IMR-90 (cell line): ENCODE data around the gene CDKAL1. TPM values are rescaled to one million over a fixed set of nuclear protein-coding genes. Genes with fewer than 3 reads are reported as not detected.

Experiments
- ATAC-seq: fragments of 200-7000 bp; cut with Tn5 transposase; 2 replicates; pipeline ENCODE4 v1.9.1; 2020; ENCODE audit warnings: low read depth, mild to moderate bottlenecking, moderate library complexity
- BruUV-seq: library from RNA; stranded (reverse); fragments of 400-500 nt; replicated peaks from 2 replicates; lab custom pipeline; 2021; lab: Mats Ljungman, UMichigan
- CTCF ChIA-PET: fragments of 300-600 bp; formaldehyde crosslinking; extraction: SDS; loops from one replicate; lab custom pipeline; 2021; ENCODE audit warnings: antibody characterized with exemption; lab: Yijun Ruan, JAX
- POLR2A ChIA-PET: fragments of 300-600 bp; sonication (Branson Sonifier 250); formaldehyde crosslinking; loops from one replicate; lab custom pipeline; 2022; ENCODE audit warnings: antibody characterized with exemption; ENCODE audit not compliant: unreplicated experiment; lab: Charles Lee
- DNase-seq: peaks from one replicate; pipeline ENCODE4 v3.0.0; 2013
- H2AFZ ChIP-seq: replicated peaks from 2 replicates; pipeline ENCODE3; 2013; ENCODE audit warnings: low read length, mild to moderate bottlenecking; ENCODE audit not compliant: poor library complexity
- H2AK5ac ChIP-seq: 2 replicates; pipeline ENCODE4 v1.6.1; 2013; ENCODE audit warnings: low read depth, low read length, inconsistent platforms
- H2AK9ac ChIP-seq: replicated peaks from 2 replicates; pipeline ENCODE3; 2013; ENCODE audit warnings: mild to moderate bottlenecking, low read depth, low read length, moderate library complexity; ENCODE audit not compliant: poor library complexity
- H2BK120ac ChIP-seq: 2 replicates; pipeline ENCODE4 v1.6.1; 2013; ENCODE audit warnings: low read depth, low read length, inconsistent platforms
- H2BK15ac ChIP-seq: 3 replicates; pipeline ENCODE4 v1.6.1; 2013; ENCODE audit warnings: low read depth, low read length, inconsistent platforms
- H2BK20ac ChIP-seq: 2 replicates; pipeline ENCODE4 v1.6.1; 2013; ENCODE audit warnings: low read depth, mild to moderate bottlenecking, inconsistent platforms, low read length, moderate library complexity
- H2BK5ac ChIP-seq: 2 replicates; pipeline ENCODE4 v1.6.1; 2013; ENCODE audit warnings: mild to moderate bottlenecking, low read depth, low read length, inconsistent platforms; ENCODE audit not compliant: poor library complexity, severe bottlenecking
- H3K14ac ChIP-seq: replicated peaks from 2 replicates; pipeline ENCODE4 v1.6.1; 2013; ENCODE audit warnings: low read depth, low read length, inconsistent platforms
- H3K18ac ChIP-seq: 2 replicates; pipeline ENCODE4 v1.6.1; 2013; ENCODE audit warnings: low read depth, low read length, control low read depth
- H3K23ac ChIP-seq: 2 replicates; pipeline ENCODE4 v1.6.1; 2013; ENCODE audit warnings: low read depth, low read length, inconsistent platforms
- H3K27ac ChIP-seq: 2 replicates; pipeline ENCODE4 v1.5.1; 2013; ENCODE audit warnings: mild to moderate bottlenecking, control low read depth, low read length; ENCODE audit not compliant: insufficient read depth
- H3K27me3 ChIP-seq: 2 replicates; pipeline ENCODE4 v1.6.1; 2013; ENCODE audit warnings: low read length; ENCODE audit not compliant: control insufficient read depth, insufficient read depth
- H3K36me3 ChIP-seq: 2 replicates; pipeline ENCODE4 v1.6.1; 2013; ENCODE audit warnings: low read length, mixed read lengths; ENCODE audit not compliant: control insufficient read depth, insufficient read depth
- H3K4ac ChIP-seq: 2 replicates; pipeline ENCODE4 v1.6.1; 2013; ENCODE audit warnings: low read depth, low read length, inconsistent platforms
- H3K4me1 ChIP-seq: 2 replicates; pipeline ENCODE4 v1.6.1; 2013; ENCODE audit warnings: low read length, mixed read lengths; ENCODE audit not compliant: control insufficient read depth, insufficient read depth
- H3K4me2 ChIP-seq: 2 replicates; pipeline ENCODE4 v1.6.1; 2013; ENCODE audit warnings: low read depth, mild to moderate bottlenecking, control low read depth, low read length, moderate library complexity
- H3K4me3 ChIP-seq: 2 replicates; pipeline ENCODE4 v1.5.1; 2013; ENCODE audit warnings: low read depth, mild to moderate bottlenecking, control low read depth, low read length, moderate library complexity; ENCODE audit not compliant: insufficient read depth
- H3K56ac ChIP-seq: 2 replicates; pipeline ENCODE4 v1.6.1; 2013; ENCODE audit warnings: low read length, inconsistent platforms; ENCODE audit not compliant: insufficient read depth; ENCODE audit errors: extremely low read depth
- H3K79me1 ChIP-seq, 2 experiments: 2 replicates each; pipeline ENCODE4 v1.6.1; 2013; ENCODE audit warnings: low read length in 2 of 2, inconsistent platforms in 1 of 2, low read depth in 1 of 2
- H3K9ac ChIP-seq: 2 replicates; pipeline ENCODE4 v1.6.1; 2013; ENCODE audit warnings: low read depth, low read length, control low read depth
- H3K9me1 ChIP-seq: 2 replicates; pipeline ENCODE4 v1.6.1; 2013; ENCODE audit warnings: low read length, inconsistent platforms; ENCODE audit not compliant: insufficient read depth
- H3K9me3 ChIP-seq: 2 replicates; pipeline ENCODE4 v1.6.1; 2013; ENCODE audit warnings: low read length; ENCODE audit not compliant: control insufficient read depth, insufficient read depth
- H4K20me1 ChIP-seq: 2 replicates; pipeline ENCODE4 v1.6.1; 2013; ENCODE audit warnings: low read length, inconsistent platforms; ENCODE audit not compliant: insufficient read depth
- H4K5ac ChIP-seq: 2 replicates; pipeline ENCODE4 v1.6.1; 2013; ENCODE audit warnings: mild to moderate bottlenecking, low read depth, low read length, control low read depth
- H4K8ac ChIP-seq, 2 experiments: 2 replicates each; pipeline ENCODE4 v1.6.1; 2013; ENCODE audit warnings: low read depth in 2 of 2, low read length in 2 of 2, control low read depth in 1 of 2, inconsistent platforms in 1 of 2
- H4K91ac ChIP-seq: 2 replicates; pipeline ENCODE4 v1.6.1; 2013; ENCODE audit warnings: low read depth, low read length, inconsistent platforms; ENCODE audit not compliant: insufficient read depth
- BHLHE40 ChIP-seq: fragments of 150-350 bp; IDR thresholded peaks from 2 replicates; pipeline ENCODE4 v1.6.1; 2016; ENCODE audit warnings: mild to moderate bottlenecking, low read depth, low read length
- CHD1 ChIP-seq: IDR thresholded peaks from 2 replicates; pipeline ENCODE4 v1.6.1; 2012; ENCODE audit warnings: low read depth, low read length, improper control_type of control experiment
- FOS ChIP-seq: fragments of 150-350 bp; IDR thresholded peaks from 2 replicates; pipeline ENCODE4 v1.6.1; 2016; ENCODE audit warnings: low read depth, low read length
- MAFK ChIP-seq: IDR thresholded peaks from 2 replicates; pipeline ENCODE4 v1.6.1; 2012; ENCODE audit warnings: low read depth, low read length, improper control_type of control experiment
- RAD21 ChIP-seq: IDR thresholded peaks from 2 replicates; pipeline ENCODE4 v1.6.1; 2012; ENCODE audit warnings: low read length, improper control_type of control experiment
- RCOR1 ChIP-seq: IDR thresholded peaks from 2 replicates; pipeline ENCODE4 v1.6.1; 2012; ENCODE audit warnings: mild to moderate bottlenecking, low read length, improper control_type of control experiment; ENCODE audit not compliant: insufficient replicate concordance
- USF2 ChIP-seq: fragments of 150-350 bp; IDR thresholded peaks from 2 replicates; pipeline ENCODE4 v1.6.1; 2017; ENCODE audit warnings: mild to moderate bottlenecking, antibody characterized with exemption, low read length, low read depth
- WGBS, 2 experiments: methylation state at CpG; one replicate each; pipeline versions ENCODE4 v1.1.5 to v1.1.7; 2013; ENCODE audit warnings: missing lambda C conversion rate in 2 of 2; ENCODE audit not compliant: insufficient read length in 1 of 2; ENCODE audit errors: extremely low coverage in 2 of 2; 5-methylcytosine and 5-hydroxymethylcytosine counted together
- dilution Hi-C: fragments of 300-500 bp; cut with HindIII; formaldehyde crosslinking; loops from one replicate; pipeline ENCODE4 v1.14.3; 2018; ENCODE audit warnings: low sequenced_read_pairs; ENCODE audit not compliant: unreplicated experiment
- in situ Hi-C: fragments of 300-500 bp; cut with MboI; formaldehyde crosslinking; loops from 3 replicates; pipeline ENCODE4 v1.14.3; 2019; ENCODE audit warnings: low sequenced_read_pairs, inconsistent platforms, mixed read lengths
- intact Hi-C: fragments of 100-400 bp; cut with micrococcal nuclease; formaldehyde crosslinking; loops from 2 replicates; pipeline ENCODE4 v1.10.0; 2022
- polyA plus RNA-seq, 3 experiments: library from polyadenylated mRNA; depleted of rRNA; stranded (reverse); fragments of >200 nt; gene quantifications; 2 replicates each; pipeline ENCODE4 v1.2.3, GENCODE V29; 2012; ENCODE audit warnings: low replicate concordance in 1 of 3
- total RNA-seq: library from RNA; depleted of rRNA; stranded (reverse); fragments of >200 nt; gene quantifications from 2 replicates; pipeline ENCODE4 v1.2.3, GENCODE V29; 2012
- TF ChIP-seq, protein P1 (sequence below): conservative IDR thresholded peaks from 2 replicates; pipeline ENCODE4 v1.5.1; 2012; ENCODE audit warnings: mild to moderate bottlenecking, low read depth, low read length, improper control_type of control experiment

The CDKAL1 gene
- total and polyA plus RNA-seq, 2 of the 4 experiments (the other 2 are of a cell fraction): 3.7 to 13.1 TPM

GRCh38 chr6:20540683-20541082, 6.4 kb downstream of the CDKAL1 start:
- Histone ChIP-seq H2BK20ac (no peak overlapping the region), H2BK120ac (no peak overlapping the region), H2BK5ac (no peak overlapping the region), H4K5ac (no peak overlapping the region), H3K36me3 (peaks cover 3% of the 10 kb centered on the region; the same call in 1 of the 2 replicates), H3K4me3 (no peak overlapping the region), H3K23ac (no peak overlapping the region), H3K9me3 (no peaks in the 10 kb centered on the region), H3K56ac (no peak overlapping the region), H2AFZ (no peak overlapping the region), H3K18ac (no peak overlapping the region), H3K4ac (no peak overlapping the region), H3K9ac (no peak overlapping the region), H3K14ac (no peak overlapping the region), H3K4me1 (no peaks in the 10 kb centered on the region), H3K27ac (no peak overlapping the region), H2BK15ac (no peak overlapping the region), H4K91ac (no peak overlapping the region), H3K27me3 (no peaks in the 10 kb centered on the region), H4K20me1 (no peaks in the 10 kb centered on the region), H3K79me1 (peaks cover 23 to 24% of the 10 kb centered on the region in 2 experiments), H2AK5ac (no peak overlapping the region), H4K8ac (no peak overlapping the region), H3K9me1 (no peaks in the 10 kb centered on the region), H3K4me2 (no peak overlapping the region), H2AK9ac (no peak overlapping the region)
- no peak for TF ChIP-seq RCOR1
- TF ChIP-seq RAD21: no peak
- TF ChIP-seq FOS: no peak
- no peak for TF ChIP-seq CHD1
- TF ChIP-seq USF2: no peak
- TF ChIP-seq, protein P1, sequence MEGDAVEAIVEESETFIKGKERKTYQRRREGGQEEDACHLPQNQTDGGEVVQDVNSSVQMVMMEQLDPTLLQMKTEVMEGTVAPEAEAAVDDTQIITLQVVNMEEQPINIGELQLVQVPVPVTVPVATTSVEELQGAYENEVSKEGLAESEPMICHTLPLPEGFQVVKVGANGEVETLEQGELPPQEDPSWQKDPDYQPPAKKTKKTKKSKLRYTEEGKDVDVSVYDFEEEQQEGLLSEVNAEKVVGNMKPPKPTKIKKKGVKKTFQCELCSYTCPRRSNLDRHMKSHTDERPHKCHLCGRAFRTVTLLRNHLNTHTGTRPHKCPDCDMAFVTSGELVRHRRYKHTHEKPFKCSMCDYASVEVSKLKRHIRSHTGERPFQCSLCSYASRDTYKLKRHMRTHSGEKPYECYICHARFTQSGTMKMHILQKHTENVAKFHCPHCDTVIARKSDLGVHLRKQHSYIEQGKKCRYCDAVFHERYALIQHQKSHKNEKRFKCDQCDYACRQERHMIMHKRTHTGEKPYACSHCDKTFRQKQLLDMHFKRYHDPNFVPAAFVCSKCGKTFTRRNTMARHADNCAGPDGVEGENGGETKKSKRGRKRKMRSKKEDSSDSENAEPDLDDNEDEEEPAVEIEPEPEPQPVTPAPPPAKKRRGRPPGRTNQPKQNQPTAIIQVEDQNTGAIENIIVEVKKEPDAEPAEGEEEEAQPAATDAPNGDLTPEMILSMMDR: no peak
- no peak for TF ChIP-seq MAFK
- TF ChIP-seq BHLHE40: no peak
- intact Hi-C loops: no loop called here
- in situ Hi-C loops: no loop called here
- CTCF ChIA-PET: interaction anchor here (0.7 kb wide), 1 partner anchor 13 kb away, joined by 3 read pairs; no protein-coding TSS in a partner anchor
- no TSS peak for BruUV-seq
- peak; percentile 17 for DNase-seq
- dilution Hi-C loops: no loop called here
- WGBS, 2 experiments: 92% methylated on average over 4 of the region's 5 CpGs; no CpG with 5 or more reads in 1 of the 2 experiments
- ATAC-seq: no peak; the same call in 1 of the 2 replicates
- POLR2A ChIA-PET: no interaction called here
